Measurements from ENCODE around the gene ELL. TPM values are rescaled to one million over a fixed set of nuclear protein-coding genes. Genes with fewer than 3 reads are reported as not detected.
A peak's percentile ranks its signal among the peaks of the same experiment; 100 is the strongest.

ELL gene
- total RNA-seq, 1 donor from 2014 or later: 11.6 TPM

- no peak for TF ChIP-seq CTCF (IDR thresholded peaks at IDR 0.05; ENCODE audit: partially characterized antibody, unreplicated experiment)
- Mint-ChIP-seq H3K27me3 (ENCODE audit: unreplicated experiment) (peaks cover 16% of the 10 kb centered on the region), H3K4me3 (ENCODE audit: unreplicated experiment) (no peak overlapping the region), H3K9me3 (ENCODE audit: unreplicated experiment) (peaks cover 14% of the 10 kb centered on the region), H3K36me3 (ENCODE audit: unreplicated experiment) (peaks cover 11% of the 10 kb centered on the region), H3K4me1 (ENCODE audit: low read depth, unreplicated experiment) (peaks cover 21% of the 10 kb centered on the region), H3K27ac (ENCODE audit: unreplicated experiment) (no peak overlapping the region)
- DNase-seq: no peak
These were observed 48.2 kb downstream of the ELL start for GRCh38 chr19:18473706-18474087.

- H3K9me3 Mint-ChIP-seq (ENCODE audit: unreplicated experiment): peaks cover 15% of the 10 kb centered on the region
- peaks cover 15% of the 10 kb centered on the region for H3K27me3 Mint-ChIP-seq (ENCODE audit: unreplicated experiment)
- TF ChIP-seq CTCF (IDR thresholded peaks at IDR 0.05; ENCODE audit: partially characterized antibody, unreplicated experiment): no peak
- no peak for DNase-seq
- H3K4me1 Mint-ChIP-seq (ENCODE audit: low read depth, unreplicated experiment): peaks cover 18% of the 10 kb centered on the region
- peaks cover 11% of the 10 kb centered on the region for H3K36me3 Mint-ChIP-seq (ENCODE audit: unreplicated experiment)
- no peak overlapping the region for H3K27ac Mint-ChIP-seq (ENCODE audit: unreplicated experiment)
- H3K4me3 Mint-ChIP-seq (ENCODE audit: unreplicated experiment): no peak overlapping the region
These were observed 48.7 kb downstream of the ELL start for GRCh38 chr19:18473003-18473705.

- no peak overlapping the region for H3K27ac Mint-ChIP-seq (ENCODE audit: unreplicated experiment)
- no peak overlapping the region for H3K4me3 Mint-ChIP-seq (ENCODE audit: unreplicated experiment)
- peaks cover 2% of the 10 kb centered on the region for H3K4me1 Mint-ChIP-seq (ENCODE audit: low read depth, unreplicated experiment)
- H3K9me3 Mint-ChIP-seq (ENCODE audit: unreplicated experiment): peaks cover 4% of the 10 kb centered on the region
- H3K27me3 Mint-ChIP-seq (ENCODE audit: unreplicated experiment): peaks cover 5% of the 10 kb centered on the region
- peaks cover 5% of the 10 kb centered on the region for H3K36me3 Mint-ChIP-seq (ENCODE audit: unreplicated experiment)
- DNase-seq: no peak
- TF ChIP-seq CTCF (IDR thresholded peaks at IDR 0.05; ENCODE audit: partially characterized antibody, unreplicated experiment): no peak
These were observed 51.1 kb downstream of the ELL start for GRCh38 chr19:18470787-18471186.

- peak; percentile 91 for TF ChIP-seq CTCF (IDR thresholded peaks at IDR 0.05; ENCODE audit: partially characterized antibody, unreplicated experiment)
- H3K27me3 Mint-ChIP-seq (ENCODE audit: unreplicated experiment): peaks cover 7% of the 10 kb centered on the region
- H3K27ac Mint-ChIP-seq (ENCODE audit: unreplicated experiment): no peak overlapping the region
- no peaks in the 10 kb centered on the region for H3K36me3 Mint-ChIP-seq (ENCODE audit: unreplicated experiment)
- H3K4me3 Mint-ChIP-seq (ENCODE audit: unreplicated experiment): no peak overlapping the region
- H3K9me3 Mint-ChIP-seq (ENCODE audit: unreplicated experiment): peaks cover 4% of the 10 kb centered on the region
- peak; percentile 85 for DNase-seq
- peaks cover 2% of the 10 kb centered on the region for H3K4me1 Mint-ChIP-seq (ENCODE audit: low read depth, unreplicated experiment)
These were observed 52.6 kb downstream of the ELL start for GRCh38 chr19:18469069-18469846.

- no peak for TF ChIP-seq CTCF (IDR thresholded peaks at IDR 0.05; ENCODE audit: partially characterized antibody, unreplicated experiment)
- peaks cover 2% of the 10 kb centered on the region for H3K4me1 Mint-ChIP-seq (ENCODE audit: low read depth, unreplicated experiment)
- peaks cover 4% of the 10 kb centered on the region for H3K9me3 Mint-ChIP-seq (ENCODE audit: unreplicated experiment)
These were observed 53.4 kb downstream of the ELL start for GRCh38 chr19:18468517-18468916.

More at GRCh38 chr19:18468517-18468916, 53.4 kb downstream of the ELL start:
- Mint-ChIP-seq H3K27ac (ENCODE audit: unreplicated experiment) (no peak overlapping the region), H3K4me3 (ENCODE audit: unreplicated experiment) (no peak overlapping the region), H3K27me3 (ENCODE audit: unreplicated experiment) (peaks cover 4% of the 10 kb centered on the region), H3K36me3 (ENCODE audit: unreplicated experiment) (no peaks in the 10 kb centered on the region)
- no peak for DNase-seq

Data from glutamatergic neuron (in vitro differentiated cells).